Subcutaneous adipose tissue (tissue), 4 donors: ENCODE results near the gene DLG2. TPM values are rescaled to one million over a fixed set of nuclear protein-coding genes. Genes with fewer than 3 reads are reported as not detected.

Experiments used
- CTCF ChIP-seq: fragments of 450-650 bp; IDR thresholded peaks from one replicate; pipeline ENCODE4 v1.5.1; 2016; ENCODE audit warnings: low read depth, mild to moderate bottlenecking, control low read depth, antibody characterized with exemption, moderate library complexity
- total RNA-seq, 4 donors: library from RNA; depleted of rRNA; stranded (reverse); fragments of >200 nt; gene quantifications; one replicate each; pipeline ENCODE4 v1.1.0, GENCODE V29; 2016

DLG2 gene
- total RNA-seq, 4 donors from 2014 or later: 3.6 to 7.0 (median 6.1) TPM

GRCh38 chr11:84146826-84147225, 1480.3 kb downstream of the DLG2 start:
- TF ChIP-seq CTCF: no peak

GRCh38 chr11:84145616-84146185, 1481.4 kb downstream of the DLG2 start:
- TF ChIP-seq CTCF: no peak

- no peak for TF ChIP-seq CTCF
These were observed 1482.6 kb downstream of the DLG2 start for GRCh38 chr11:84144531-84144930.

- no peak for TF ChIP-seq CTCF
These were observed 1484.7 kb downstream of the DLG2 start for GRCh38 chr11:84142411-84142810.

- no peak for TF ChIP-seq CTCF
These were observed 1486.6 kb downstream of the DLG2 start for GRCh38 chr11:84140386-84141169.

GRCh38 chr11:84137960-84138359, 1489.2 kb downstream of the DLG2 start:
- TF ChIP-seq CTCF: no peak

GRCh38 chr11:84137505-84137904, 1489.6 kb downstream of the DLG2 start:
- TF ChIP-seq CTCF: no peak
